Spleen (tissue), 7 donors: ENCODE data around the gene LRRC53.

Source experiments
- POLR2A ChIP-seq, 3 donors: fragments of 450-650 bp; IDR thresholded peaks; one replicate each; pipeline ENCODE4 v1.5.1; 2017; ENCODE audit warnings: antibody characterized with exemption in 3 of 3, mild to moderate bottlenecking in 1 of 3
- TF ChIP-seq, protein P1 (sequence below), 11 experiments: fragments of 200-600 bp in 7 of 11; fragments of 450-650 bp in 4 of 11; sonication (generic) in 4 of 11; IDR thresholded peaks in 8 of 11; conservative IDR thresholded peaks in 3 of 11; 1 replicate in 7 of 11; 2 replicates in 4 of 11; pipeline versions ENCODE4 v1.4.0 to v1.8.0; 2016 to 2021; ENCODE audit warnings: antibody characterized with exemption in 11 of 11, inconsistent platforms in 4 of 11, mild to moderate bottlenecking in 1 of 11
- donor health status: DM: no; HTN: no; CAD: no; lungs with moderate emphysema.
- donor health status: DM: no; HTN: no; CAD: no.
- donor health status: DM: no; HTN: no; CAD: no.

DNA sequence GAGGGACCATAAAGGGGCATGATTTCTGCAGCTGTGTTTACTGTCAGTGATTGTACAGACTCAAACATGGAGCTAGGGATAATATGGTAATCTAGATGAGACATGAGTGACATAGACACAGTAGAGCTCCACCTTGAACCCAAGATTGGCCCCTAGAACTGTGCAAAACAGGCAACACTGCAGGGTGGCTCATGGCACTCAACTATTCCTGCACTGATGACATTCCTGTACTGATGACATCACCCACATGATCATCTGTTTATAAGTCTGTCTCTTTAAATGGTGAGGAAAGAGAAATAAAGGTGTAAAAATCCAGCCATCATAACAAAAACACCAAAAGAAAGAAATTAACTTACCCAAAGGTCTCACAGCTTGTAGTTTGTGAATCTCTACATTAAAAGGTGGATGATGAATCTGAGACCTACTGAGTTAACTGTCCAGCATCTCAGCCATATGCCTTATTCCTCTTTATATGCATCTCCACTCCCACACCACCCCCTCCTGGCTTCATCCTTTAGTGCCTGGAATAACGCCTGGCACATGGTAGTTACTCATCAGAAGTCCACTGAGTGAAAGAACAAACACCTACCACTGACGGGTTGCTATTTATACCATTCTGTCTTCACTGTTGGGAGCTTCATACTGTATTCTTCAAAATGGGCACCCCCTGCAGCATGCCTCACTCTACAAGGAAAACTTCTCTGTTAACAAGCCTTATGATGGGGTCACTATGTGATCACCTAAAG is at the start of gene LRRC53:
- TF ChIP-seq POLR2A (IDR thresholded peaks at IDR 0.05) = no peak
- TF ChIP-seq, protein P1, sequence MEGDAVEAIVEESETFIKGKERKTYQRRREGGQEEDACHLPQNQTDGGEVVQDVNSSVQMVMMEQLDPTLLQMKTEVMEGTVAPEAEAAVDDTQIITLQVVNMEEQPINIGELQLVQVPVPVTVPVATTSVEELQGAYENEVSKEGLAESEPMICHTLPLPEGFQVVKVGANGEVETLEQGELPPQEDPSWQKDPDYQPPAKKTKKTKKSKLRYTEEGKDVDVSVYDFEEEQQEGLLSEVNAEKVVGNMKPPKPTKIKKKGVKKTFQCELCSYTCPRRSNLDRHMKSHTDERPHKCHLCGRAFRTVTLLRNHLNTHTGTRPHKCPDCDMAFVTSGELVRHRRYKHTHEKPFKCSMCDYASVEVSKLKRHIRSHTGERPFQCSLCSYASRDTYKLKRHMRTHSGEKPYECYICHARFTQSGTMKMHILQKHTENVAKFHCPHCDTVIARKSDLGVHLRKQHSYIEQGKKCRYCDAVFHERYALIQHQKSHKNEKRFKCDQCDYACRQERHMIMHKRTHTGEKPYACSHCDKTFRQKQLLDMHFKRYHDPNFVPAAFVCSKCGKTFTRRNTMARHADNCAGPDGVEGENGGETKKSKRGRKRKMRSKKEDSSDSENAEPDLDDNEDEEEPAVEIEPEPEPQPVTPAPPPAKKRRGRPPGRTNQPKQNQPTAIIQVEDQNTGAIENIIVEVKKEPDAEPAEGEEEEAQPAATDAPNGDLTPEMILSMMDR (IDR thresholded peaks at IDR 0.05 in 8 of 11, conservative IDR thresholded peaks at IDR 0.05 in 3 of 11) = no peak
